HG03521 (cell line): ENCODE results near the gene CACNA2D3.

ENCODE experiments used
- ATAC-seq: cut with Tn5 transposase; IDR thresholded peaks from one replicate; pipeline ENCODE4 v1.9.1; 2021; ENCODE audit warnings: mild to moderate bottlenecking, moderate library complexity; ENCODE audit not compliant: unreplicated experiment

Gene CACNA2D3

GRCh38 chr3:54168451-54168850, 46.1 kb downstream of the CACNA2D3 start:
- no peak for ATAC-seq

GRCh38 chr3:54169524-54169923, 47.2 kb downstream of the CACNA2D3 start:
- ATAC-seq = no peak

- no peak for ATAC-seq
These were observed 49.2 kb downstream of the CACNA2D3 start for GRCh38 chr3:54171509-54171908.

DNA sequence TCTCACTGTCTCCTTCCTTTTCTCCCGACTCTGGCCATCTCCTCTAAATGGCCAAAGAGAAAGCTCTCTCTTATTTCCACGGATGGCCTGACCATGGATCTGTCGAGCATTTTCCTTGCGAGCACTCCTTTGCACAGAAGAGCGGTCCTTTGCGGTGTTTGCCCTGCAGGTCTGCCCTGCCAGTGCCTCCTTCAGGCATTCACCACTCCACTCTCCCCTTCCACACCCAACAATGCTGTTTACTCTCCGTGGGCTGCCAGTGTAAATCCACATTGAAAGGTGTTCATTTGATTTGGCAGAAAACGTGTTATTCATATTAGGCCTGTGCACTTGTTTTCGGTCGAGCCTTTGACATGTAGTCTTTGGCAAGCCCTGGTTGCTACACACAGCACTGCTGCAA, 49.6 kb downstream of the CACNA2D3 start:
- no peak for ATAC-seq

- no peak for ATAC-seq
These were observed 51.0 kb downstream of the CACNA2D3 start for GRCh38 chr3:54173371-54173770.

- no peak for ATAC-seq
These were observed 53.8 kb downstream of the CACNA2D3 start for GRCh38 chr3:54176106-54176505.

DNA sequence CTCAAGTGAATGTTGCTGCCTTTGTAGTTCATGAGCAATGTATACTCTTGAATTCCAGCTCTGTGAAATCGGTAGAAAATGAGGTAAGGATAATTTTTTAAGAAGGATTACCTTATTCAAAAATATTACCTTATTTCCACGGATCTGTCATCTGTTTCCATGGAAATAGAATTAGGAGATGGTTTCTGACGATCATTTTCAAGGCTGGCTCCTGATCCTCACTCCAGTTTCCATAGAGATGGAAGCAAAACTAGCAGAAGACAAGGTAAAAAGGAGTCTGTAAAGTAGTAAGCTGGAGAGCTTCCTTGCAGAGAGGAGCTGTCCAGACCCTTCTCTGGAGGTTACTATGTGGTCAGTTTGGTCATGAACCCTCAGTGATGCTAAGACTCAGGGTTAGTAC, 55.5 kb downstream of the CACNA2D3 start:
- no peak for ATAC-seq

DNA sequence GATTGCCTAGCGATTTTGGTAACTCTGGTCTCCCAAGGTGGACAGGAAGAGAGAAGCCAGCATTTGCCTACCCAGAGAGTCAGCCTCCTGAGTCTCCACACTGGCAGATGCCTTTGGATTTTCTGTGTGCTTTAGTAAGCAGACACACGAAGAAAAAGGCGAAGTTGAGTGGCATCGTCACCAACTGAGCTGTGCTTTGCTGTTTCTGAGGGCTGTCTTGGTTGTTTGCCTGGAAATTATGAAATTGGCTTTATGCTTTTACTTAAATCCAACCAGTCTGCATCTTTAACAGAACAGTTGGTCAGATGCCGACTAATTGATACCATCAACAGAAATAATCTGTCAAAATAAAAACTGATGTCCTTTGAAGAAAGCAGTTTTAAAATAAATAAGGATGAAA, 56.0 kb downstream of the CACNA2D3 start:
- no peak for ATAC-seq

GRCh38 chr3:54180921-54181320, 58.6 kb downstream of the CACNA2D3 start:
- no peak for ATAC-seq

GRCh38 chr3:54182242-54182641, 59.9 kb downstream of the CACNA2D3 start:
- ATAC-seq = no peak

DNA sequence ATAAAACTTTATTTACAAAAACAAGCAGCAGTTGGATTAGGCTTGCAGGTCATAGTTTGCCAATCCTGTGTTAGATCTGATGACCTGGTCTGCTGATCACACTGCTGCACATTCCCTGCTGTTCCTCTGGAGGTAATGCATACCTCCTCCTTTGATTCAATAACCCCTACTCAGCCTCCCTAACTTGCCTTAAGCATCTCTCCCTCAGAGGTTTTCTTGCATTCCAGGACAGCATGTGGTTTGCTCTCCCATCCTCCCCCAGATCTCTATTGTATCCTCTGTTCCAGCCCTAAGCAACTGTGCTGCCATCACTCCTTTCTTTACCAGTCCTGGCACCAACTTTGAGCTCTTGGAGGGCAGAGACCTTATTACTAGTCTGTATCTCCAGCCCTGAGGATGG, 63.4 kb downstream of the CACNA2D3 start:
- ATAC-seq = no peak

DNA sequence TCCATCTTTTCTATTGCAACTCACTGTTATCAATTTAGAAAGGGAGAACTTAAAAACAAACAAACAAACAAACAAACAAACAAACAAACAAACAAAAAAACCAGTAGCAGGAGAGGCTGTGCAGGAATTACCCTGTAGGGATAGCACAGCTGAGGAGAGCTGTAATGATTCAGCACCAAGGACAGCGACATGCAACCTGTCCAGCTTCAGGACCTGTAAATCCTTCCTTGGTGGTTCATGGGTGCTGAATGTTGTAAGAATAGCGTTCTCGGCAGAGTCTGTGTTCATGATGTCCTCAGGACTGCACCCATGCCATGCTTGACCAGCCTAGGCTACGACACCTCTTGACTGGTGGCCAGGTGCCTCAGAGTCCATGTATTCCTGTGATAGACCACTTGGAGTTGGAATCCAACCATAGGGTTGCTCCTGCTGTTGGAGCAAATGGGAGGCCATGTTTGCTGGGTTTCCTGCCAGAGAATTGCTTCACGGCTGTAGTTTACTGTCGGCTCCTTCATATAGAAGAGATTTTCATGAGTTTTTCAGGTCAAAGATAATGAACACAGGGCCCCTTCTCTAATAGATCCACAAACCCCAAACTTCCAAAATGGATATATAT, 65.9 kb downstream of the CACNA2D3 start:
- ATAC-seq = no peak

DNA sequence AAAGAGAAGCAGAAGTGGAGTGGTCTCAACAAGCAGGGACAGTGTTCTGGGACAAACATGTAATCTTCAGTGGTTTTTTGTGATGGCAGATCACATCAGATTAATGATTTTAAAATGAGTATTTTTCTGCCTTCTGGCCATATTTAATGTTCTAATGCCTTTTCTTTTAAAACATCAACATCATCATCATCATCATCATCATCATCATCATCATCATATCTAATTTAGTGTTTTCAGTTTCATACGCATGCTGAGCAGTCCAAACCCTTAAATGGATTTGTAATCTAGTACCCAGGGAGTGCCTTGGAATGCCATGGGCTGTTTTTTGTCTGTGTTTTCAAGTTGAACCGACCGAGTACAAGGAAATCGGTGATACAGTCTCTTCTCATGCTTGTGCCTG, 68.9 kb downstream of the CACNA2D3 start:
- ATAC-seq = no peak

GRCh38 chr3:54192026-54192425, 69.7 kb downstream of the CACNA2D3 start:
- no peak for ATAC-seq

DNA sequence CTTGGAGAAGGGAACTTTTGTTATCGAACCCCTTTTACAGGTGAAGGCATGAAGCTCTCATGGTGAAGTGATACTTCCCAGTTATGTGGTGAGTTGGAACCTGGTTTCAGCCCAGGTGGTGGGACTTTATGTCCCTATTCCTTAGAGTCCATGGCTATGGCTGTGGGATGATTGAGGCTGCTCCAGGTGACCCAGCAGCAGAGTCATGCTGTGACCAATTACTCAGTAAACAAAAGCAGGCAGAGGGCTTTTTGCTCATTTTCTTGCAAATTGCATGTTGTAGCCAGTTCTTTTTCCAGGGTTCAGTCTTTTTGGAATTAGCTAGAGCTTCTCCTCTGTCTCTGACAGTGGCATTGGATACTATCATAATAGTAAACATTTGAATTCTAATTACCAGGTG, 70.7 kb downstream of the CACNA2D3 start:
- no peak for ATAC-seq

GRCh38 chr3:54196360-54196991, 74.1 kb downstream of the CACNA2D3 start:
- ATAC-seq = no peak

DNA sequence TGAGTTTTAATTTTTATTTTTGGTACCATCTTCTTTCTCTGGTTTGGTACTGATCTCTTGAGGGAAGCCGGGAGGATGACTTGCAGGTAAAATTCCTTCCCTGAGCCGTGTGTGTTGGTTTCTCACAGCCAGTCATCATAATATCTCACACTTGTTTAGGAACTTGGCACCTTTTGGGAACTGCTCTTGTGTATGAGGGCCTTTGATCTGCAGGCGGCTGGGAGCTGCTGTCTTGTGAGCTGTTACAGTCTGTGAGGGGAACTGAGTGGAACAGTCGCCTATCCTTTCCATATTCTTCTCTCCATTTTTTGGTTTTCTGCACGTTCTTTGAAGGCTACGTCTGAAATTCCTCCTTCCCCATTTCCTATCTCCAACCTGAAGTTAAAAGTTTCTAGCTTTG, 75.2 kb downstream of the CACNA2D3 start:
- ATAC-seq = no peak

GRCh38 chr3:54198556-54198955, 76.2 kb downstream of the CACNA2D3 start:
- no peak for ATAC-seq

DNA sequence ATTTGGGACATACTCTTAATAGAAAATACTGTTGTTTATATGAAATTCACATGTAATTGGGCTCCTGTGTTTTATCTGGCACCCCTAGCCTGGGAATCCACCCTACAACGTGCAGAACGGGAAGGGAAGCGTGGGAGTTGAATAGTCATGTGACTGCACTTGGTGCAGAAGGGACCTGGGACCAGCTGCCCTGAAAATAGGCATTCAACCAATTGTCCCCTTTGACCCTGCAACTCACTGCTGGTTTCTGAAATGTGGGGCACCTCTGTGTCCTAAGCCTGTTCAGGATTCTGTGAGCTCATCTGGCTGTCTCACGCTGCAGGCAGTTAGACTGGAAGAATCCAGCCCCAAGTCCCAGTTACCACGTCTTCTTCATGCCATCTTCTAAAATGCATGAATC, 79.7 kb downstream of the CACNA2D3 start:
- ATAC-seq = no peak

- ATAC-seq = no peak
These were observed 80.4 kb downstream of the CACNA2D3 start for GRCh38 chr3:54202651-54203248.

GRCh38 chr3:54206874-54207273, 84.5 kb downstream of the CACNA2D3 start:
- ATAC-seq = no peak

DNA sequence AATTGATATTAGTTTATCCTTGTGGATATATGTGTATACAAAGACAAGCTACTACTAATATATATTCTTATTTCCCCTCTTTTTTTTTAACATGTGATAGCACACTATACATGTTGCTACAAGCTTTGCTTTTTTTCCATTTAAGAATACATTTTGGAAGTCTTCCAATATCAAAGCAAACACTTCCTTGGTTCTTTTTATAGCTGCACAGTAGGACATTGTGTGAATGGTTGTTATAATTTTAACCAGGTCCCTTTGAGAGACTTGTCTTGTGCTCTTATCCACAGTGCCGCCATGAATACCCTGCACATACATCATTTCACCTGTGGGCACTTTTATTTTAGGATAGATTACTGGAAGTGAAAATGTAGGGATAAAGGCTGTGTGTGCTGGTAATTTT, 88.7 kb downstream of the CACNA2D3 start:
- ATAC-seq = no peak

DNA sequence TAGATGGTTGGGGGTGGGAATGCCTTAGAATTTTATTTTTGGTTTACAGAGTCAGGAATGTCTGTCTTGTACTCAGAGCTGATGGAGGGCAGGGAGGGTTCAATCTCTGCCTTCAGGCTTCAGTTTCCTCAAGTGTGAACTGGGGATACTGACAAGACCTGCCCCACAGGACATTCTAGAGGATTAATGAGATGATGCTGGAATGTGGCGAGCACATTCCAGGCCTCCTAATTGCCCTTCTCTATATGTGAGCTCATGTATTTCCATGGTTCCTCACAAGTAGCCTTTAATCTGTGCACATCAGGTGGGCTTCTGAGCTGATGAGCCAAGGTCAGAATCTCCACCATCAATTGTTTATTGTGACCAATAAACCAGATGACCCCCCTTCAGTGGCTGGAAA, 90.4 kb downstream of the CACNA2D3 start:
- no peak for ATAC-seq
